CD4-positive, alpha-beta memory T cell (primary cell): ENCODE measurements around the gene ATP8B4. TPM values are rescaled to one million over a fixed set of nuclear protein-coding genes. Genes with fewer than 3 reads are reported as not detected.

Experiments used
- polyA plus RNA-seq, 2 donors: library from polyadenylated mRNA; unstranded; fragments of 300-500 nt; fragmentation: Illumina TruSeq; gene quantifications; one replicate each; pipeline ENCODE4 v1.2.3, GENCODE V29; 2021
- total RNA-seq, 2 experiments: library from RNA; stranded (reverse); gene quantifications; one replicate each; pipeline ENCODE4 v1.2.3, GENCODE V29; 2021

Gene ATP8B4
- total and polyA plus RNA-seq, 4 experiments from 2014 or later = 0.11 to 0.67 (median 0.44) TPM; not detected in 1

Other genes with a start within 250 kb of the ATP8B4 start
- gene SLC27A2, start 63.0 kb upstream of the ATP8B4 start, total RNA-seq = under 1 TPM; 0.61 to 0.75 TPM
- gene SLC27A2, start 63.0 kb upstream of the ATP8B4 start, polyA plus RNA-seq = under 1 TPM in 1 of 2 donors, not detected in 1; 0.93 TPM
- not detected for gene HDC, start 146.5 kb upstream of the ATP8B4 start, total RNA-seq
- under 1 TPM in 1 of 2 donors, not detected in 1; 0.18 TPM for gene HDC, start 146.5 kb upstream of the ATP8B4 start, polyA plus RNA-seq
- gene GABPB1, start 236.0 kb upstream of the ATP8B4 start, total RNA-seq = 10 to 100 TPM; 15.1 to 17.0 TPM
- gene GABPB1, start 236.0 kb upstream of the ATP8B4 start, polyA plus RNA-seq = 10 to 100 TPM; 28.9 to 31.6 TPM